Activated naive CD8-positive, alpha-beta T cell treated with anti-CD3 and anti-CD28 coated beads, Interleukin-2, amount 10 ng/mL, durations not matched to agents 7 days and 5 days (primary cell): ENCODE measurements around the gene ISY1. TPM values are rescaled to one million over a fixed set of nuclear protein-coding genes. Genes with fewer than 3 reads are reported as not detected.
A peak's percentile ranks its signal among the peaks of the same experiment; 100 is the strongest.
"Not testable (repeated sequence)": the region's sequence is repeated elsewhere in the genome, so short reads cannot be mapped to it uniquely, and the experiment has no call there.

ENCODE experiments used
- ATAC-seq: fragments of 150-1000 bp; cut with Tn5 transposase; one replicate; pipeline ENCODE4 v1.10.0; 2021; ENCODE audit warnings: low read depth, moderate library complexity
- POLR2A ChIA-PET: fragments of 350-600 bp; sonication (Branson Sonifier 250); formaldehyde crosslinking; loops from one replicate; lab custom pipeline; 2021; ENCODE audit warnings: antibody characterized with exemption; lab: Charles Lee
- DNase-seq: peaks from one replicate; pipeline ENCODE4 v3.0.0; 2021
- H3K27ac Mint-ChIP-seq: one replicate; pipeline ENCODE4 v1.8.0; 2022; ENCODE audit warnings: mild to moderate bottlenecking, mixed read lengths
- H3K27me3 Mint-ChIP-seq: one replicate; pipeline ENCODE4 v1.8.0; 2022; ENCODE audit warnings: mild to moderate bottlenecking, moderate library complexity, mixed read lengths
- H3K36me3 Mint-ChIP-seq: one replicate; pipeline ENCODE4 v1.8.0; 2021; ENCODE audit warnings: mild to moderate bottlenecking, mixed read lengths
- H3K4me1 Mint-ChIP-seq: one replicate; pipeline ENCODE4 v1.8.0; 2021; ENCODE audit warnings: mixed read lengths
- H3K4me3 Mint-ChIP-seq: one replicate; pipeline ENCODE4 v1.8.0; 2022; ENCODE audit warnings: mild to moderate bottlenecking, moderate library complexity, mixed read lengths
- H3K9me3 Mint-ChIP-seq: one replicate; pipeline ENCODE4 v1.8.0; 2021; ENCODE audit warnings: mixed read lengths
- total RNA-seq, 2 experiments: library from RNA; stranded (reverse); gene quantifications; one replicate each; pipeline ENCODE4 v1.2.3, GENCODE V29; 2021

Gene ISY1
- 10 to 100 TPM; 52.1 to 59.0 TPM for total RNA-seq

DNA sequence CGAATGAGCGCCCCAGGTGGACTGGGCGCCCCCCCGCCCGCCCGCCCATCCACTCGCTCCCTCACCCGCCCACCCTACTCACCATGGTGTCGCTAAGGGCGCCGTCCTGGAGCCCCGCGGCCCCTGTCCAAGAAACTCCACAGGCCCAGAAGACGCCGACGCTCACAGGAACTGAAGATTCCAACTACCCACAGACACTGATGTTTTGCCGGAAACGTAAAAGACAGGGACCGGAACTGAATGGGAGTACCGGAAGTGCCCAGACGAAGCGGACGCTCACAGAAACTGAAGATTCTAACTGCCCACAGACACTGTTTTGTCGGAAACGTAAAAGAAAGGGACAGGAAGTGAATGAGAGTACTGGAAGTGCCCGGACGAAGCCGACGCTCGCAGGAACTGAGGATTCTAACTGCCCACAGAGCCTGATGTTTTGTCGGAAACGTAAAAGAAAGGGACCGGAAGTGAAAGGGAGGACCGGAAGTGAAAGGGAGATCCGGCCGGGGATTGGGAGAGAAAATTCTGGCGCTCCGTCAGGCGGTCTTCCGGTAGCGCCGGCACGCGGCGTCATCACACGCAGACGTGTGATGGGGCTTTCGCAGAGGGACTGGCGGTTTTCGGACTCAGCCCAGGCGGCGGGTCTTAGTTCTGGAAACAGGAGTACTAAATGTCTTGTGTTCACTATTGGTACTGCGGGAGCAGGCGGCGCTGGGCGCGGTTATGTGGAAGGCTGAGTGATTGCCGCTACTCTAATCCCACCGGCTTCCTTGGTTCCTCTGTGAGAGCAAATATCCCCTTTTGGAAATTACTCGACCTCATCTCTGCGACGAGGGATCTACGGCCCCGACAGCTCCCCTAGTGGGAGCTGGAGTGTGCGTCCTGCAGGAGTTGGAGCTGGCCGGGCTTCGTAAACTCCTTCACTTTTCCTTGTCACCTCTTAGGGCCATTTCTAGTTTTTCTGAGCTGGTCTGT is at the start of gene ISY1:
Gene ISY1, minus strand, starts transcription at position 173 of the 969 bp plus-strand sequence. Its CDS starts 88 bp downstream, at position 85.
- H3K9me3 Mint-ChIP-seq = no peaks in the 10 kb centered on the region
- H3K4me3 Mint-ChIP-seq = peak within 1 kb of the TSS; percentile 93
- ATAC-seq (peak; percentile 81), DNase-seq (peak; percentile 87)
- H3K27ac Mint-ChIP-seq = peak within 1 kb of the TSS; percentile 95
- peaks cover 14% of the 10 kb centered on the region for H3K36me3 Mint-ChIP-seq
- POLR2A ChIA-PET = interaction anchor here (0.7 to 2.2 kb wide), 11 partner anchors 22 to 191 kb away, joined by 3 to 19 read pairs (median 6); partner anchors contain the start of genes CNBP and COPG1
- H3K4me1 Mint-ChIP-seq = peaks cover 27% of the 10 kb centered on the region
- no peaks in the 10 kb centered on the region for H3K27me3 Mint-ChIP-seq

DNA sequence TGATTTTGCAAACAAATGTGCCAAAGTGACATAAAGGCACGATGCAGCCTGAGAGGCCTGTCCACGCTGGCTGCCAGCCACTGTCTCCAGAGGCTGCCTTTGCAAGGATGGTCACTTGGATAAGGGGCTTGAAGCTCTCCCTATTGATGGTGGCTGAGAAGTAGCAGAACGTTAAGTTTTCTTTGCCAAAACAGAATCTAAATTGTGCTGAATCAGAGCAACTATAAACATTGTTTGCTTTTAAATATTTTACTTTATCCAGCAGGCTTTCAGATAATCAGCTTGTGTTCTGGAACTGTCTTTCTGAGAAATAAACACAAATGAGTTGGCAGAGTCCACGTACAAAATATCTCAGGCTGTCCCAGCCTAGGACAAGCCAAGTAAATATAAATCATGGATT is 46.6 kb upstream of the ISY1 start:
- no peak overlapping the region for H3K27ac Mint-ChIP-seq
- POLR2A ChIA-PET = no interaction called here
- no peak overlapping the region for H3K4me3 Mint-ChIP-seq
- peaks cover 3% of the 10 kb centered on the region for H3K4me1 Mint-ChIP-seq
- H3K36me3 Mint-ChIP-seq = no peaks in the 10 kb centered on the region
- no peak for ATAC-seq
- peaks cover 4% of the 10 kb centered on the region for H3K27me3 Mint-ChIP-seq
- no peak for DNase-seq
- H3K9me3 Mint-ChIP-seq = no peaks in the 10 kb centered on the region

DNA sequence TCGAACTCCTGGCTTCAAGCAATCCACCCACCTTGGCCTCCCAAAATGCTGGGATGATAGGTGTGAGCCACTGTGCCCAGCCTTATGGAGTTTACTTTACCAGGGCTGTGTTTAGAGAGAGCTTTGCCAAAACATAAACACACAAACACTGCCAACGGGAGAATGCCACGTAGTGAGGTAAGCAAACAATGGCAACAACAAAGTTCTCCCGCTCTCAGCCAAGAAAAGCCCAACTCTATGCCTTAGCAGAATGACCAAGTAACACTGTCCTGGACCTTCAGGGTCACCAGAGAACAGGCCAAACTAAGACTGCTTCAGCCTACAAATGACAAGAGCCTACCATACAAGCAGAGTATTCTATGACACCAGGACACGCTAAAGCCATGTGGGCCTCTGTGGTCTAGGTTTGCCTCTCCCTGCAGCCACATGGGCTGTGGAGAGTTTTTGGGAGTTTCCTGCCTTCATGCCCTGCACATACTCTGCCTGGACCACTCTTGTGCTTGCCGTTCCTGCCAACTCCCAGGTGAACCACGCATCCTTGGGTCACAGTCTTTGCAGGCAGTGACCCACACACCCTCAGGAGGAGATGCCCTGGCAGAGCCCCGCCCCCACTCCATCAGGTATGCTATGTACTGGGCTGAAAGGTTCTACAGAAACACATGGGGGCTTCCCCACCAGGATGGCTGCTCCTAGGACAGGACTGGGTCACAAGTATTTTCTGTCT is 44.4 kb upstream of the ISY1 start:
- Mint-ChIP-seq H3K4me3 (no peak overlapping the region), H3K4me1 (peaks cover 2% of the 10 kb centered on the region), H3K9me3 (no peaks in the 10 kb centered on the region), H3K27me3 (no peaks in the 10 kb centered on the region), H3K27ac (no peak overlapping the region), H3K36me3 (peaks cover 2% of the 10 kb centered on the region)
- DNase-seq = no peak
- POLR2A ChIA-PET = no interaction called here
- ATAC-seq = no peak

DNA sequence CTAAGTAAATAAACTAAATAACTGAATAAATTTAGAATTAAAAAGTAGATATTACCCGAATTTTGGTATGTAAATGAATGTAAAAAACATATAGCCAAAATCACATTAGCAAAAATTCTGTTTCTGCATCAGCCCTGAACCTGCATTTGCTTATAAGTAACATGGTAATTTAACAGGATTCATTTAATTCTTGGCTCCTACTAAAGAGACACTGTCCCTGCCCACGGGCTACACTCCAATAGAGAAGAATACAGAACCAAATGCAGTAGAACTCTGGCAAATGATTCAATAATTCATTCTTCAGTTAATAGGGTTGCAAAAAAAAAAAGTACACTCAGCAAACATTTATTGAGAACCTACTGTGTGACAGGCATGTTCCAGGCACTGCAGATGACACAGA is 43.6 kb upstream of the ISY1 start:
- ATAC-seq = no peak

DNA sequence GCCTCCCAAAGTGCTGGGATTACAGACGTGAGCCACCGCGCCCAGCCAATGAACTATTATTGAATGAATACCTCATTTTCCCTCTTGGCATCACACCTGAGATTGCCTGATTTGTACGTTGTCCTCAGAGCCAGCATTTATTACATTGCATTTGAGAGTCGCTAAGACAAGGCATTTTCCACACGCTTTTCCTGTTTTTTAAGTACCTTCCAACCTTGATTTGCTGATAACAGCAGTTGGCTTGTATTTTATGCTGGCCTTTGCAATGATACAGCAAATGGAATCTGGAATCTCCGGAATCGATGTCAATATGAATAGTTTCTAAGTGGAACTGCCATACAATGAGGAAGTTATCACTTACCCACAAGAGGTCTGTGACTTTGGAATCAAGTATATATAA is 38.5 kb upstream of the ISY1 start:
- POLR2A ChIA-PET = no interaction called here
- no peak overlapping the region for H3K4me3 Mint-ChIP-seq
- H3K27ac Mint-ChIP-seq = no peak overlapping the region
- DNase-seq = no peak
- H3K27me3 Mint-ChIP-seq = no peaks in the 10 kb centered on the region
- ATAC-seq = no peak
- H3K36me3 Mint-ChIP-seq = peaks cover 8% of the 10 kb centered on the region
- no peaks in the 10 kb centered on the region for H3K9me3 Mint-ChIP-seq
- H3K4me1 Mint-ChIP-seq = peaks cover 8% of the 10 kb centered on the region

More for the DNA sequence above, 43.6 kb upstream of the ISY1 start:
- H3K9me3 Mint-ChIP-seq = no peaks in the 10 kb centered on the region
- H3K36me3 Mint-ChIP-seq = peaks cover 6% of the 10 kb centered on the region
- H3K4me3 Mint-ChIP-seq = no peak overlapping the region
- DNase-seq = no peak
- H3K27ac Mint-ChIP-seq = no peak overlapping the region
- no peaks in the 10 kb centered on the region for H3K27me3 Mint-ChIP-seq
- peaks cover 2% of the 10 kb centered on the region for H3K4me1 Mint-ChIP-seq
- POLR2A ChIA-PET = interaction anchor here (0.8 kb wide), 2 partner anchors 8 to 20 kb away, joined by 4 to 11 read pairs; no protein-coding TSS in a partner anchor

DNA sequence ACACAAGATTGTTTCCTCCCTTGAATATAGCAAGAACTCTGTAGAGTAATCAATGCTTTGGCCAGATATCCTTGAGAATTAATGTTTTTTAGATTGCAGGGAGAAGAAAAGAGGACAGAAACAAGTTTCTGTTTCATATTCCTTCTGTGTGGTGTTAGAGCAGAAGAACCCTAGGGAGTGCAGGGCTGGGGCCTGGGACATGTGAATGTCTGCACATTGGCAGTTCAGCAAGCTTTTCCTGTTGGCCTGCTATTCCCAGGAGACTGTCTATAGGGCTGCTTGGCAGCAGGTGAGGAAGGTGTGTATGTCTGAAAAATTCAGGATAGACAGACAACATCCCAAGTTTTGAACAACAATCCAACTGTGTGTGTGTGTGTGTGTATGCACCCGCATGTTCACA is 36.5 kb upstream of the ISY1 start:
- POLR2A ChIA-PET = no interaction called here
- no peak for ATAC-seq
- Mint-ChIP-seq H3K4me1 (peaks cover 8% of the 10 kb centered on the region), H3K27ac (no peak overlapping the region), H3K4me3 (no peak overlapping the region), H3K36me3 (peaks cover 11% of the 10 kb centered on the region), H3K9me3 (no peaks in the 10 kb centered on the region), H3K27me3 (no peaks in the 10 kb centered on the region)
- DNase-seq = no peak

DNA sequence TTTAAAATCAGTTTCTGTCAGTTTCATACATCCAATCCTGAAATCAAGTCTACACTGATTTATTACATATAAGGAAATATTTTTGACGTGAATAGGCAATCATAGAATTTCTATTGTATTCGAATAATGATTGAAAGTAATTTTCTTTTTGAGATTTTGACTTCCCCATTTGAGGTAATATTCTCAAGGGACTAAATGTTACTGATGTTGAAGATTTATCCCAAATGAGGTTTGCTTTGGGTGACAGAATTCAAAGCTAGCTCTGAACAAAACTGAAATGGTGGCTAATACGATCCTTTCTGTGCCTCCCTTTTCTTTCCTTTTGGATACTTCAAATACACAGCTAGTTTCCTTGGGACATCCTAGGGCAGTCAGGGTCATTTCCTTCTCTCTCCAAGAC is 35.7 kb upstream of the ISY1 start:
- H3K36me3 Mint-ChIP-seq = peaks cover 11% of the 10 kb centered on the region
- H3K4me1 Mint-ChIP-seq = peaks cover 8% of the 10 kb centered on the region
- H3K9me3 Mint-ChIP-seq = no peaks in the 10 kb centered on the region
- H3K27me3 Mint-ChIP-seq = no peaks in the 10 kb centered on the region
- no peak for ATAC-seq
- H3K4me3 Mint-ChIP-seq = no peak overlapping the region
- POLR2A ChIA-PET = interaction anchor here (1.1 kb wide), 1 partner anchor 13 kb away, joined by 3 read pairs; the partner anchor contains the start of gene CNBP
- DNase-seq = no peak
- no peak overlapping the region for H3K27ac Mint-ChIP-seq

DNA sequence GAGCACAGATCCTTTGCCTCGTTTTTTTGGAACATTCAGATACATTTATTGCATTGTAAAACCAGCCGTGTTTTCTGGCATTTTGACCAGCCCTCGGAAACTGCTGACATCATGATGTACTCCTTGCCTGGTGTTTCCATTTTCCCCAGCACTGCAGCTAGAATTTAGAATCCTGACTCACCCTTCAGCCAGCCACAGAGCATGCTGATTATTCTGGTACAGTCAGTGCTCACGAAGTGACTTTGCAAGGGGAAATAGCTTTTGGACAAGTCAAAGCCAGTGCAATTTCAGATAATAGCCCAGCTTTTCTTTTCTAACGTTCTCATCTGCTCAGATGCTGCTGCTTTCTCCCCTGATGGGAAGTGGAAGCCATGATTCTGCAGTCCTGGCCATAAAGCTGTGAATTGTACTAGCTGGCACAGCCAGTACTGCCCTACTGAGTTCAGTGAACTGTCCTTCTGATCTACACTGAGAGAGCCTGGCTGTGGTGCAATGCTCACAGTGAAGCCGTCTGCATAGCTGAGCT is 34.9 kb upstream of the ISY1 start:
- Mint-ChIP-seq H3K4me1 (peaks cover 8% of the 10 kb centered on the region), H3K4me3 (no peak overlapping the region), H3K27ac (no peak overlapping the region), H3K36me3 (peaks cover 10% of the 10 kb centered on the region), H3K27me3 (no peaks in the 10 kb centered on the region), H3K9me3 (no peaks in the 10 kb centered on the region)
- DNase-seq (no peak), ATAC-seq (no peak)
- POLR2A ChIA-PET = interaction anchor here (0.7 to 1.1 kb wide), 2 partner anchors 8 to 12 kb away, joined by 3 to 4 read pairs; partner anchors contain the start of gene CNBP

DNA sequence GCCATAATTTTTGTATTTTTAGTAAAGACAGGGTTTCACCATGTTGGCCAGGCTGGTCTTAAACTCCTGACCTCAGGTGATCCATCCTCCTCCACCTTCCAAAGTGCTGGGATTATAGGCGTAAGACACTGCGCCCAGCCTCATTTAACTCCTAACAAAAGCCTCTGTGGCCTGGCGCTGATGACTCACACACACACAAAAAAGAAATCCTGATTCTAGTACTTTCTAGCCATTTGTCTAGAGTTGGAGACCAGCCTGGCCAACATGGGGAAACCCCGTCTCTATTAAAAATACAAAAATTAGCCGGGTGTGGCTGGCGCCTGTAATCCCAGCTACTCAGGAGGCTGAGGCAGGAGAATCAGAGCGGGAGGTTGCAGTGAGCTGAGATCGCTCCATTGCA is 28.9 kb upstream of the ISY1 start:
- ATAC-seq, H3K4me3 Mint-ChIP-seq, H3K27ac Mint-ChIP-seq, POLR2A ChIA-PET, DNase-seq, H3K27me3 Mint-ChIP-seq, H3K36me3 Mint-ChIP-seq, H3K9me3 Mint-ChIP-seq: not testable (repeated sequence)
- peaks cover 13% of the 10 kb centered on the region for H3K4me1 Mint-ChIP-seq

DNA sequence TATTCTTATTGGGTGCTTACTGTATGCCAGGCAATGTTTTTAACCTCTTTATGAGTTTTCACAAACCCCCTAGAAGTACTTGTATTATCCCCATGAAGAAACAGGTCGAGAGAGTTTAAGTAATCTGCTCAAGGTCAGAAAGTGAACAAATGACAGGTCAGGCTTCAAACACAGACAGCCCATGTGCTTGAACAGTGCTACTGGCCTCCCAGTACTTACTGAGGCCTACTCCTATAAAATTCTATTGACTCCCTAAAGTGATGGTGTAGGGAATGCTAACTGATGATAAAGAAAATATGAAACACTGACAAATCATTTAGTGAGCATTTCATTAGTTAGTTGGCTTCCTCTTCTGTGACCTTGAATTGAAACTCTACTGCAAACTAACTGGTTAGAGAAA is 27.0 kb upstream of the ISY1 start:
- peaks cover 13% of the 10 kb centered on the region for H3K4me1 Mint-ChIP-seq
- H3K4me3 Mint-ChIP-seq = no peak overlapping the region
- DNase-seq (no peak), ATAC-seq (no peak)
- POLR2A ChIA-PET = no interaction called here
- peak overlapping the region; percentile 40 for H3K27ac Mint-ChIP-seq
- H3K27me3 Mint-ChIP-seq = no peaks in the 10 kb centered on the region
- peaks cover 2% of the 10 kb centered on the region for H3K36me3 Mint-ChIP-seq
- no peaks in the 10 kb centered on the region for H3K9me3 Mint-ChIP-seq

DNA sequence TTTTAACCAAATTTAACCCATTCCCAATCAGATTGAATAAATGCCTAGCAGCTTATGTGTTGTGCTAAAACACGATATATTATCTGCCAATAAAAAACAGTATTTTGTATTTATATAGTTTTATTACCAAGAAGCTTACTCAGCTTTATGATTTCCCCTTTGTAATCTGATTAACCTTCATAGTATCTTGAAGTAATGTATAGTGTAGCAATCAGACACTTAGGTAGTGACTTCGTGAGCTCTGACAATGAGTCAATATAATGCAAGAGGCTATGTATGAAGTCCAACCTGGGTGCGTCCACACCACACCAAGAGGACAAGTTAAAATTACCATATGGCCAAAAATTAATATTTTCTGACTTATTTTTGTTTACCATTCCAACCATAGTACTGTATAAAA is 24.9 kb upstream of the ISY1 start:
- ATAC-seq = no peak
- POLR2A ChIA-PET = interaction anchor here (0.9 to 1.6 kb wide), 5 partner anchors 18 to 64 kb away, joined by 3 to 7 read pairs (median 3); partner anchors contain the start of gene COPG1
- no peak for DNase-seq
- H3K36me3 Mint-ChIP-seq = peaks cover 16% of the 10 kb centered on the region
- peak overlapping the region; percentile 47 for H3K4me3 Mint-ChIP-seq
- H3K9me3 Mint-ChIP-seq = no peaks in the 10 kb centered on the region
- H3K27me3 Mint-ChIP-seq = no peaks in the 10 kb centered on the region
- peaks cover 22% of the 10 kb centered on the region for H3K4me1 Mint-ChIP-seq
- H3K27ac Mint-ChIP-seq = no peak overlapping the region

DNA sequence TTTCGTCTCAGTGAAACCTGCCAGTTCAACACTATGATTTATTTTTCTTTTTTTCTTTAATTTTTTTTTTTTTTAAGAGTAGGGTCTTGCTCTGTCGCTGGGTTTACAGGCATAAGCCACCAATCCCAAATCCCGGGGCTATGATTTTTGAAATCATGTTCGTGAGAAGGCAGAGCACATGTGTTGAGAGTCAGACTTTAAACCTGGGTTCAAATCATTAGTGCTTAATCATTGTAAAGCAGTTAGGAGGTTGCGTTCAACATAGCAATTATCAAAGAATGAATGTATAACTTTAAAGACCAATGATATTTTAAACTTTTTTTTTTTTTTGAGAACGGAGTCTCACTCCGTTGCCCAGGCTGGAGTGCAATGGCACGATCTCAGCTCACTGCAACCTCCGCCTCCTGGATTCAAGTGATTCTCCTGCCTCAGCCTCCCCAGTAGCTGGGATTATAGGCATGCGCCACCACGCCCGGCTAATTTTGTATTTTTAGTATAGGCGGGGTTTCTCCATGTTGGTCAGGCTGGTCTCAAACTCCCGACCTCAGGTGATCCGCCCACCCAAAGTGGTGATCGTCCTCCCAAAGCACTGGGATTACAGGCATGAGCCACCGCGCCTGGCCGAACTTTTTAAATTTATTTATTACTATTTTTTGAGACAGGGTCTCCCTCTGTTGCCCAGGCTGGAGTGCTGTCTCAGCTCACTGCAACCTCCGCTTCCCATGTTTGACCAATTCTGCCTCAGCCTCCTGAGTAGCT is 24.1 kb upstream of the ISY1 start:
- H3K4me1 Mint-ChIP-seq = peaks cover 28% of the 10 kb centered on the region
- not testable (repeated sequence) for H3K27me3 Mint-ChIP-seq, H3K9me3 Mint-ChIP-seq, ATAC-seq, DNase-seq
- POLR2A ChIA-PET = interaction anchor here (0.9 to 1.6 kb wide), 4 partner anchors 18 to 64 kb away, joined by 3 to 7 read pairs (median 4); partner anchors contain the start of gene COPG1
- peak overlapping the region; percentile 34 for H3K27ac Mint-ChIP-seq
- peak overlapping the region; percentile 92 for H3K4me3 Mint-ChIP-seq
- H3K36me3 Mint-ChIP-seq = peaks cover 22% of the 10 kb centered on the region
